Lower lobe of right lung (tissue), 2 donors: ENCODE data around the gene NFIA. TPM values are rescaled to one million over a fixed set of nuclear protein-coding genes. Genes with fewer than 3 reads are reported as not detected.

Source experiments
- ATAC-seq, 2 donors: fragments of 200-7000 bp; cut with Tn5 transposase; one replicate each; pipeline ENCODE4 v1.9.1; 2020 to 2022; ENCODE audit warnings: mild to moderate bottlenecking in 2 of 2, moderate library complexity in 2 of 2
- DNase-seq: peaks from one replicate; pipeline ENCODE4 v3.0.0-alpha.2; 2020
- H3K27ac ChIP-seq: fragments of 200-600 bp; one replicate; pipeline ENCODE4 v1.8.0; 2022
- H3K27me3 ChIP-seq: fragments of 200-600 bp; one replicate; pipeline ENCODE4 v1.8.0; 2022; ENCODE audit warnings: low read depth
- H3K36me3 ChIP-seq: fragments of 200-600 bp; one replicate; pipeline ENCODE4 v1.8.0; 2022; ENCODE audit warnings: mild to moderate bottlenecking
- H3K4me1 ChIP-seq: fragments of 200-600 bp; one replicate; pipeline ENCODE4 v1.8.0; 2022
- H3K4me3 ChIP-seq: fragments of 200-600 bp; one replicate; pipeline ENCODE4 v1.8.0; 2022; ENCODE audit warnings: mild to moderate bottlenecking
- H3K9me3 ChIP-seq: fragments of 200-600 bp; one replicate; pipeline ENCODE4 v1.8.0; 2022
- CTCF ChIP-seq: fragments of 200-600 bp; IDR thresholded peaks from one replicate; pipeline ENCODE4 v1.8.0; 2022; ENCODE audit warnings: antibody characterized with exemption, mild to moderate bottlenecking
- intact Hi-C: fragments of 100-400 bp; cut with DNase I; formaldehyde crosslinking; loops from one replicate; pipeline ENCODE4 v1.11.0; 2022
- total RNA-seq: library from RNA; stranded (reverse); fragmentation: NEBNext Ultra II Directional; extraction: Animal tissue kit (Norgen Biotek cat#: 25700); gene quantifications from one replicate; pipeline ENCODE4 v1.2.1, GENCODE V29; 2021
- donor health status: DM: no; HTN: yes; CAD: no; lungs with severe emphysema.

Gene NFIA
- total RNA-seq, 1 donor from 2014 or later: 70.0 TPM

- H3K36me3 ChIP-seq: no peaks in the 10 kb centered on the region
- H3K27ac ChIP-seq: no peak overlapping the region
- no peak for TF ChIP-seq CTCF
- intact Hi-C loops: no loop called here
- no peaks in the 10 kb centered on the region for H3K9me3 ChIP-seq
- ATAC-seq (no peak), DNase-seq (no peak)
- no peaks in the 10 kb centered on the region for H3K27me3 ChIP-seq
- peaks cover 27% of the 10 kb centered on the region for H3K4me1 ChIP-seq
- H3K4me3 ChIP-seq: no peak overlapping the region
These were observed 99.0 kb downstream of the NFIA start for GRCh38 chr1:61181067-61182038.

GRCh38 chr1:61182049-61182448 lies 99.7 kb downstream of the NFIA start:
- TF ChIP-seq CTCF: no peak
- Histone ChIP-seq H3K4me3 (no peak overlapping the region), H3K27me3 (no peaks in the 10 kb centered on the region), H3K9me3 (no peaks in the 10 kb centered on the region), H3K27ac (no peak overlapping the region), H3K4me1 (peaks cover 27% of the 10 kb centered on the region), H3K36me3 (no peaks in the 10 kb centered on the region)
- DNase-seq: no peak
- ATAC-seq: no peak
- intact Hi-C loops: no loop called here

- ATAC-seq (no peak), DNase-seq (no peak)
- intact Hi-C loops: no loop called here
- Histone ChIP-seq H3K27me3 (no peaks in the 10 kb centered on the region), H3K27ac (peak overlapping the region; percentile 72), H3K9me3 (no peaks in the 10 kb centered on the region), H3K36me3 (no peaks in the 10 kb centered on the region), H3K4me3 (no peak overlapping the region), H3K4me1 (peaks cover 27% of the 10 kb centered on the region)
- TF ChIP-seq CTCF: no peak
These were observed 100.1 kb downstream of the NFIA start for GRCh38 chr1:61182480-61182879.

GRCh38 chr1:61183471-61184039 lies 101.2 kb downstream of the NFIA start:
- TF ChIP-seq CTCF: no peak
- DNase-seq: no peak
- Histone ChIP-seq H3K27me3 (no peaks in the 10 kb centered on the region), H3K4me3 (peak overlapping the region; percentile 46), H3K27ac (peak overlapping the region; percentile 72), H3K36me3 (no peaks in the 10 kb centered on the region), H3K9me3 (no peaks in the 10 kb centered on the region), H3K4me1 (peaks cover 27% of the 10 kb centered on the region)
- peak; percentile 81 to 89 for ATAC-seq
- intact Hi-C loops: no loop called here

GRCh38 chr1:61184040-61184713 lies 101.8 kb downstream of the NFIA start:
- TF ChIP-seq CTCF: no peak
- peaks cover 27% of the 10 kb centered on the region for H3K4me1 ChIP-seq
- peak overlapping the region; percentile 46 for H3K4me3 ChIP-seq
- no peaks in the 10 kb centered on the region for H3K9me3 ChIP-seq
- ATAC-seq: peak; percentile 95 to 99
- H3K27me3 ChIP-seq: no peaks in the 10 kb centered on the region
- H3K27ac ChIP-seq: peak overlapping the region; percentile 72
- no peaks in the 10 kb centered on the region for H3K36me3 ChIP-seq
- peak; percentile 95 for DNase-seq
- intact Hi-C loops: no loop called here
